IgD-negative memory B cell (primary cell): ENCODE results near the gene MOG. TPM values are rescaled to one million over a fixed set of nuclear protein-coding genes. Genes with fewer than 3 reads are reported as not detected.
A peak's percentile ranks its signal among the peaks of the same experiment; 100 is the strongest.

Experiments
- H3K27ac Mint-ChIP-seq, 3 donors: one replicate each; pipeline ENCODE4 v1.8.0; 2020 to 2022; ENCODE audit warnings: mild to moderate bottlenecking in 3 of 3, mixed read lengths in 3 of 3, moderate library complexity in 1 of 3
- H3K27me3 Mint-ChIP-seq: one replicate; pipeline ENCODE4 v1.8.0; 2021; ENCODE audit warnings: mixed read lengths
- H3K36me3 Mint-ChIP-seq: one replicate; pipeline ENCODE4 v1.8.0; 2020; ENCODE audit warnings: mild to moderate bottlenecking, mixed read lengths
- H3K4me1 Mint-ChIP-seq, 3 donors: one replicate each; pipeline ENCODE4 v1.8.0; 2020 to 2022; ENCODE audit warnings: mixed read lengths in 3 of 3, mild to moderate bottlenecking in 1 of 3
- H3K4me3 Mint-ChIP-seq, 4 donors: one replicate each; pipeline ENCODE4 v1.8.0; 2020 to 2022; ENCODE audit warnings: mild to moderate bottlenecking in 4 of 4, mixed read lengths in 4 of 4, moderate library complexity in 3 of 4
- H3K9me3 Mint-ChIP-seq, 3 donors: one replicate each; pipeline ENCODE4 v1.8.0; 2020 to 2021; ENCODE audit warnings: mixed read lengths in 3 of 3, mild to moderate bottlenecking in 1 of 3
- polyA plus RNA-seq: library from polyadenylated mRNA; unstranded; fragments of 300-500 nt; fragmentation: Illumina TruSeq; gene quantifications from one replicate; pipeline ENCODE4 v1.2.3, GENCODE V29; 2021

Gene MOG
- polyA plus RNA-seq, 1 donor from 2014 or later: not detected

GRCh38 chr6:29630315-29630714, 26.6 kb upstream of the MOG start:
- peak overlapping the region in 1 of 3 donors; percentile 39 for H3K27ac Mint-ChIP-seq
- H3K36me3 Mint-ChIP-seq: peaks cover 1% of the 10 kb centered on the region
- H3K27me3 Mint-ChIP-seq: peaks cover 3% of the 10 kb centered on the region
- no peaks in the 10 kb centered on the region for H3K9me3 Mint-ChIP-seq
- peak overlapping the region; percentile 28 to 81 (median 77) for H3K4me3 Mint-ChIP-seq
- H3K4me1 Mint-ChIP-seq: peaks cover 27 to 40% (median 28%) of the 10 kb centered on the region in 3 donors

GRCh38 chr6:29631209-29631810, 25.6 kb upstream of the MOG start:
- H3K27ac Mint-ChIP-seq: peak overlapping the region in 2 of 3 donors; percentile 39 to 44
- H3K4me3 Mint-ChIP-seq: peak overlapping the region; percentile 45 to 96 (median 66)
- H3K27me3 Mint-ChIP-seq: peaks cover 3% of the 10 kb centered on the region
- H3K36me3 Mint-ChIP-seq: peaks cover 1% of the 10 kb centered on the region
- H3K4me1 Mint-ChIP-seq: peaks cover 27 to 43% (median 32%) of the 10 kb centered on the region in 3 donors
- no peaks in the 10 kb centered on the region for H3K9me3 Mint-ChIP-seq

GRCh38 chr6:29631860-29632731, 24.8 kb upstream of the MOG start:
- Mint-ChIP-seq H3K4me1 (peaks cover 30 to 45% (median 31%) of the 10 kb centered on the region in 3 donors), H3K4me3 (peak overlapping the region; percentile 81 to 96 (median 93)), H3K27ac (peak overlapping the region in 2 of 3 donors; percentile 4 to 39), H3K9me3 (no peaks in the 10 kb centered on the region), H3K27me3 (peaks cover 3% of the 10 kb centered on the region), H3K36me3 (peaks cover 1% of the 10 kb centered on the region)

DNA sequence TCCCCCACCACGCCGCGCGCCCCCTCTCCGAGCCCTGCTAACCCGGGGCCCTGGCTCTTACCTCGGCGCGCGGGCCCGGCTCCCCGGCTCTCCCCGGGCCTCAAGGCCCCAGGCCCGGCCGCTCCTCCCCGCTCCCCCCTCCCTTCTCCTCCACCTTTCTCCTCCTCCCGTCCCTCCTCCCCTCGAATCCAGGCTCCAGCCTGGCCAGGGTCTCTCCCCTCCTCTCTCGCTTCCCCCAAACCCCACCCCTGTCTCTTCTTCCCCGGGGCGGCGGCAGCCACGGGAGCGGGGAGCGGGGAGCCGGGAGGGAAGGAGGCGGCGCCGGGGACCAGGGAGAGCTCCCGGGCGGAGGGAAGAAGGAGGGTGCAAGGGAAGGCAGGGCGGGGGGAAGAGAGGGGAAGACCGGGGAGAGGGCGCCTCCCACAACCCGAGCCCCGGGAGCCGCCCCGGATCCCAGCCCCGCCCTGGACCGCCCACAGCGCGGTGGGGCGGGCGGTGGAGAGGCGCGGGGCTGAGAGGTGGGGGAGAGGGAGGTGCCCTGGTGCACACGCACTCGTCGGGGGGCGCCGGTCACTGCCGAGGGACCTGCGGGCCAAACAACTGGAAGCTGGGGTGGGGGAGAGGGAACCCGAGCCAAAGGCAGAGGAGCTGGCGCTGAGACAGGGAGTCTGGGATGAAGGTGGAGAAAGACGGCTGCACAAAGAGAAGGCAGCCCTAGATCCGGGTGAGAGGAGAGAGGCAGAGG, 23.9 kb upstream of the MOG start, which contains the start of gene GABBR1:
TSS of gene GABBR1 (minus strand) at position 395 of the 745 bp plus-strand sequence. CDS start 798 bp downstream, outside the sequence.
- Mint-ChIP-seq H3K27ac (peak within 1 kb of the TSS; percentile 39 to 96 (median 86)), H3K27me3 (peaks cover 3% of the 10 kb centered on the region), H3K36me3 (peaks cover 1% of the 10 kb centered on the region), H3K4me3 (peak within 1 kb of the TSS; percentile 90 to 96 (median 94)), H3K9me3 (no peaks in the 10 kb centered on the region), H3K4me1 (peaks cover 32 to 46% (median 35%) of the 10 kb centered on the region in 3 donors)

DNA sequence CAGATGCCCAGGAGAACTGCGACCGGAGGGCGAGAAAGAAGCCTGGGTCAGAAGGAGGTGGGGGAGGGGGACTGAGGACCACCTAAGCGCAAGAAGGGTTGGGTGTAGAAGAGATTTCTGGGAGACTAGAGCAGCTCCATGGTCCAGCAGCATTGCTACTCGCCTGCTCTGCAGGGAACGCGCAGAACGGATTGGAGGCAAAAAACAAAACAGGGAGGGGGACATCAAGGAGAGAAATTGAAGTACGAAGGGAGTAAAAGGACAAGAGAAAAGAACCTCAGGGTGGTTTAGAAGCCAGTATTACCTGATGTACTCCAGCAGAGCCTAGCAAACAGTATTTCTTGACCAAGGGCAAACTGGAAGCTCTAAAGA, 23.4 kb upstream of the MOG start:
- H3K27ac Mint-ChIP-seq: peak overlapping the region; percentile 25 to 96 (median 86)
- H3K36me3 Mint-ChIP-seq: peaks cover 1% of the 10 kb centered on the region
- H3K9me3 Mint-ChIP-seq: no peaks in the 10 kb centered on the region
- peak overlapping the region; percentile 89 to 96 (median 94) for H3K4me3 Mint-ChIP-seq
- peaks cover 30 to 44% (median 35%) of the 10 kb centered on the region in 3 donors for H3K4me1 Mint-ChIP-seq
- peaks cover 1% of the 10 kb centered on the region for H3K27me3 Mint-ChIP-seq

DNA sequence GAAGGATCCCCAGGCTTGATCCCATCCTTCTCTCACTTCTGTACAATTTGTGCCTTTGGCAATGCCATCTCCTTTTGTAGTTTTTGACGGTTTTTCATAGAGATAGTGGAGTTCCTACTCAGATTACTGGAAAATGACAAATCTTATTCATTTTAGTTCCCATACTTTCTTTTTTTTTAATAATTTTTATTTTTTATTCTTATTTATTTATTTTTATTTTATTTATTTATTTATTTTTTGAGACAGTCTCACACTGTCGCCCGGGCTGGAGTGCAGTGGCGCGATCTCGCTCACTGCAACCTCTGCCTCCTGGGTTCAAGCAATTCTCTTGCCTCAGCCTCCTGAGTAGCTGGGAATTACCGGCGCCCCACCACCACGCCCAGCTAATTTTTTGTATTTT, 19.6 kb upstream of the MOG start:
- H3K27ac Mint-ChIP-seq: no peak overlapping the region
- H3K9me3 Mint-ChIP-seq: no peaks in the 10 kb centered on the region
- H3K4me1 Mint-ChIP-seq: peaks cover 27 to 34% (median 28%) of the 10 kb centered on the region in 3 donors
- H3K27me3 Mint-ChIP-seq: peaks cover 2% of the 10 kb centered on the region
- no peaks in the 10 kb centered on the region for H3K36me3 Mint-ChIP-seq
- H3K4me3 Mint-ChIP-seq: peak overlapping the region in 1 of 4 donors; percentile 53

DNA sequence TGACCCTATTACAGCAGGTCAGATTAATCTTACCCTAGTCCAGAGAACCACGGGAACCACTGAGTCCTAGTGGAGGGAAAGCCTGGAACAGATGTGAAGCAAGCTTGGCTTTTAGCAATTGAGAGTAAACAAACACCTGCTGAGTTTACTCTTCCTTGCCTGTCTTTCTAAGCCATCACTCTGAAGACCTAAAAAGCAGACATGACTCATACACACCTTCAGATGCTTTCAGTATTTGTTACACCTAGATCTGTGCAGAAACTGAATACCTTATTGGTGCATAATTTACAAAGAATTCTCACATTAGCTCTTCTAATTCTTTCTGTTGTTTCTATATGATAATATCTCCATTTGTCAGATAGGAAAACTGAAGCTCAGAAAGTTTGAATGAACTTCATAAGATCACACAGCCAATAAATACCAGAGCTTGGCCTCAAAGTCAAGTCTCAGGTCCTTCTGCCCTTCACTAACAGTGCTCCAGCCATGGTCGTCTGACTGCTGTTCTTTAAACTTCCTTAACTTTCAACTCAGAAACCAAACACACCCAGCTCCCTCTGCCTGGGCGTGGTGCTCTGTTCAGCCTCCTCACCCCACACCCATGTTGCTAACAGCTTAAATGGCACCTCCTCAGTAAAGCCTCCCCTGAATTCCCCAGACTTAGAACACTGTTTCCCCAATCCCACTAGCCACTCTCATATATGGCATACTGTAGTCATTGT, 15.3 kb upstream of the MOG start:
- H3K9me3 Mint-ChIP-seq: no peaks in the 10 kb centered on the region
- H3K27ac Mint-ChIP-seq: peak overlapping the region; percentile 9 to 89 (median 54)
- peaks cover 12 to 21% (median 13%) of the 10 kb centered on the region in 3 donors for H3K4me1 Mint-ChIP-seq

DNA sequence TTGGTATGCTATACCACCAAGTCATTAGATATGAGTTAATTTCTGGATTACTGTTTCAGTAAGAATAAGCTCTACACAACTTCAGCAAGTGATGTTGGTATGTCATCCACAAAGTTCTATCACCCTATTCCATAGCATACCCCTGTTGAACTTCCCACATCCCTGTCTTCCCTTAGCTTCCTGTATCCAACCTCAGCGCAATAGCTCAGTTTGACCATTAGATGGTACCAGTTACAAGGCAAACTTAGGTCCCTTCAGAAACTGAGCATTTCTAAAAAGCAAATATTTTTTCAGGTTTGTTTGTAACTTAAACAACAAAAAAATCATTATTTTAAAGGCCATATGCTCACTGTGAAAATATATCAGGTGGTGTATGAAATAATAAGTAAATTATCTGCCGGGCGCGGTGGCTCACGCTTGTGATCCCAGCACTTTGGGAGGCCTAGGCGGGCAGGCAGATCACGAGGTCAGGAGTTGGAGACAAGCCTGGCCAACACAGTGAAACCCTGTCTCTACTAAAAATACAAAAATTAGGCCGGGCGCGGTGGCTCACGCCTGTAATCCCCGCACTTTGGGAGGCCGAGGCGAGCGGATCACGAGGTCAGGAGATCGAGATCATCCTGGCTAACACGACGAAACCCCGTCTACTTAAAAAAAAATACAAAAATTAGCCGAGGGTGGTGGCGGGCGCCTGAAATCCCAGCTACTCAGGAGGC, 8.8 kb upstream of the MOG start:
- Mint-ChIP-seq H3K4me3 (peak overlapping the region in 1 of 4 donors; percentile 3), H3K4me1 (peaks cover 8 to 11% (median 10%) of the 10 kb centered on the region in 3 donors), H3K36me3 (no peaks in the 10 kb centered on the region), H3K27ac (peak overlapping the region in 1 of 3 donors; percentile 9), H3K27me3 (no peaks in the 10 kb centered on the region), H3K9me3 (no peaks in the 10 kb centered on the region)

More for the DNA sequence above, 15.3 kb upstream of the MOG start:
- peak overlapping the region in 3 of 4 donors; percentile 22 to 69 (median 44) for H3K4me3 Mint-ChIP-seq
- H3K27me3 Mint-ChIP-seq: peaks cover 2% of the 10 kb centered on the region
- H3K36me3 Mint-ChIP-seq: no peaks in the 10 kb centered on the region

GRCh38 chr6:29649701-29650673, 6.9 kb upstream of the MOG start:
- H3K4me3 Mint-ChIP-seq: peak overlapping the region; percentile 87 to 99 (median 99)
- H3K4me1 Mint-ChIP-seq: peaks cover 8 to 11% (median 10%) of the 10 kb centered on the region in 3 donors
- H3K27ac Mint-ChIP-seq: peak overlapping the region; percentile 90 to 100 (median 99)
- peaks cover 2% of the 10 kb centered on the region for H3K27me3 Mint-ChIP-seq
- H3K9me3 Mint-ChIP-seq: no peaks in the 10 kb centered on the region
- no peaks in the 10 kb centered on the region for H3K36me3 Mint-ChIP-seq

DNA sequence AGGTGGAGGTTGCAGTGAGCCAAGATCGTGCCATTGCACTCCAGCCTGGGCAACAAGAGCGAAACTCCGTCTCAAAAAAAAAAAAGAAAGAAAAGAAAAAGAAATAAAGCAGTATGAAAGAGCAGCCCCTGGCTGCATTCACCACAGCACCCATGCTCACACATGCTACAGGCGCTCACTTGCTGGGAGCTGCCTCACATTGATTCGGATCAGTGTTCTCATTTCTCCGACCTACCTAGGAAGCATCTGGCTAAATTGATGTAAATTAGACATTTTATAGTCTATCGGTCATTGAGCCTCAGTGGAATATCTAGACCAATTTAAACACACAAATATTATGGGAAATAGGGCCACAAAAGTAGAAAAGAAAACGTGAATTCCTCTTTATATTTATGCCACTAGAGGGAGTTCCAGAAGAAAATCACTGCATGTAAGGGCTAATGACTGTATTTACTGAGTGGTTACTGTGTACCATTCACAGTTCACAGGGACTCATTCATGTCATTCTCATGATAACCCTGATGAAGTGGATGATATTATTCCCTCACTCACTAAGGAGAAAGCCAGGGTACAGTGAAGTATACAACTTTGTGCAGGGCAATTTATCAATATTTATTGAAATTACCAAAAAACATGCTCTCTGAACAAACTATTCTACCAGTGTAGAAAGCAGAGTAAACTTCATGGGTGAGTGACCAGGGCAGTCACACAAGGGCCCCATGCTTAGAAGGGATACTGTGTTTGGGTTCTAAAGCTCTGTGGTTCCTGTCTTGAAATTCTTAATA, 5.3 kb upstream of the MOG start:
- no peaks in the 10 kb centered on the region for H3K9me3 Mint-ChIP-seq
- peaks cover 8 to 11% (median 10%) of the 10 kb centered on the region in 3 donors for H3K4me1 Mint-ChIP-seq
- H3K27me3 Mint-ChIP-seq: peaks cover 5% of the 10 kb centered on the region
- H3K4me3 Mint-ChIP-seq: peak overlapping the region in 2 of 4 donors; percentile 20 to 82
- H3K27ac Mint-ChIP-seq: peak overlapping the region in 2 of 3 donors; percentile 17 to 80
- no peaks in the 10 kb centered on the region for H3K36me3 Mint-ChIP-seq

DNA sequence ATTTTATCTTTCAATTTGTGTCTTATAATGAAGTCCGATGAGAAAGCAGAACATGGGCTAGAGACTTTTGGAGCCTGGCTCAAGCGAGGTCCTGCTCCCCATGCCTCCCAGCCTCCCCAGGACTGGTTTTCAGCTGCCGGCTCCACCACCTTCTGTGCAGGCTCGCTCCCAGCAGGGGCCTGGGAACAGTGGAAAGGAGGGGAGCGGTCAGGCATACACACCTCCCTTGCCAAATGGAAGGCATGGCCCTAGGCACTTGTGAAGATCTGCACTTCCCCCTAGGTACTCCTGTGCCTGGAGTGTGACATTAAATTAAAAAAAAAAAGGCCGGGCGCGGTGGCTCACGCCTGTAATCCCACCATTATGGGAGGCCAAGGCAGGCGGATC, 4.7 kb upstream of the MOG start:
- H3K27me3 Mint-ChIP-seq: peaks cover 5% of the 10 kb centered on the region
- H3K9me3 Mint-ChIP-seq: no peaks in the 10 kb centered on the region
- no peaks in the 10 kb centered on the region for H3K36me3 Mint-ChIP-seq
- H3K4me3 Mint-ChIP-seq: no peak overlapping the region
- H3K27ac Mint-ChIP-seq: no peak overlapping the region
- peaks cover 8 to 11% (median 10%) of the 10 kb centered on the region in 3 donors for H3K4me1 Mint-ChIP-seq

- no peaks in the 10 kb centered on the region for H3K9me3 Mint-ChIP-seq
- H3K27me3 Mint-ChIP-seq: peaks cover 5% of the 10 kb centered on the region
- H3K4me1 Mint-ChIP-seq: peaks cover 8 to 11% (median 10%) of the 10 kb centered on the region in 3 donors
- no peak overlapping the region for H3K27ac Mint-ChIP-seq
- no peaks in the 10 kb centered on the region for H3K36me3 Mint-ChIP-seq
- H3K4me3 Mint-ChIP-seq: no peak overlapping the region
Measured at GRCh38 chr6:29653452-29654038, 3.3 kb upstream of the MOG start.
